HepG2 (cell line): Measurements from ENCODE around the gene ATP9B. TPM values are rescaled to one million over a fixed set of nuclear protein-coding genes. Genes with fewer than 3 reads are reported as not detected.

ENCODE experiments used
- ATAC-seq: fragments of 200-7000 bp; cut with Tn5 transposase; 3 replicates; pipeline ENCODE4 v1.9.1; 2020; ENCODE audit warnings: mild to moderate bottlenecking, moderate library complexity
- BruUV-seq: library from RNA; stranded (reverse); fragments of 400-500 nt; replicated peaks from 2 replicates; lab custom pipeline; 2021; lab: Mats Ljungman, UMichigan
- CTCF ChIA-PET: fragments of 300-600 bp; formaldehyde crosslinking; extraction: SDS; loops from one replicate; lab custom pipeline; 2021; ENCODE audit warnings: low total read pairs, inconsistent platforms, low intra/inter-chr PET ratio; lab: Yijun Ruan, JAX
- POLR2A ChIA-PET: fragments of 350-600 bp; sonication (Branson Sonifier 250); formaldehyde crosslinking; loops from one replicate; lab custom pipeline; 2020; ENCODE audit warnings: antibody characterized with exemption, inconsistent platforms; lab: Yijun Ruan, JAX
- DNase-seq: peaks from one replicate; pipeline ENCODE4 v3.0.0-alpha.2; 2015; ENCODE audit warnings: low spot score
- FAIRE-seq: peaks from 3 replicates; lab custom pipeline; 2011; peaks lifted over from hg19 to GRCh38; lab: Jason Lieb, UNC
- H2AFZ ChIP-seq: one replicate; pipeline ENCODE4 v1.6.1; 2011; ENCODE audit warnings: low read length, inconsistent platforms
- H3K27ac ChIP-seq: fragments of 300-600 bp; 3 replicates; pipeline ENCODE4 v1.8.0; 2011; ENCODE audit warnings: mixed run types, mild to moderate bottlenecking, mixed read lengths, low read length, inconsistent platforms; ENCODE audit not compliant: insufficient read depth; ENCODE audit errors: extremely low read length
- H3K27me3 ChIP-seq, 2 experiments: fragments of 200-600 bp in 1 of 2; 2 replicates in 1 of 2; 3 replicates in 1 of 2; pipeline versions ENCODE4 v1.6.0 to v1.8.0; 2011; ENCODE audit warnings: low read length in 2 of 2, mild to moderate bottlenecking in 2 of 2, moderate library complexity in 2 of 2, inconsistent platforms in 1 of 2; ENCODE audit not compliant: insufficient read depth in 2 of 2, control insufficient read depth in 1 of 2
- H3K36me3 ChIP-seq, 2 experiments: fragments of 200-600 bp in 1 of 2; replicated peaks in 1 of 2; 2 replicates in 1 of 2; 3 replicates in 1 of 2; pipeline versions ENCODE4 v1.5.1 to v1.8.0; 2011; ENCODE audit warnings: low read length in 2 of 2, inconsistent platforms in 1 of 2; ENCODE audit not compliant: insufficient read depth in 2 of 2, control insufficient read depth in 1 of 2
- H3K4me1 ChIP-seq: 2 replicates; pipeline ENCODE4 v1.5.1; 2012; ENCODE audit warnings: low read length, inconsistent platforms; ENCODE audit not compliant: insufficient read depth
- H3K4me2 ChIP-seq: 2 replicates; pipeline ENCODE4 v1.6.0; 2011; ENCODE audit warnings: low read depth, low read length, inconsistent platforms
- H3K4me3 ChIP-seq, 3 experiments: fragments of 200-600 bp in 1 of 3; sonication (generic), shearing (Covaris generic) in 1 of 3; replicated peaks in 1 of 3; 2 replicates each; pipeline ENCODE4 v1.5.1; 2011 to 2016; ENCODE audit warnings: low read length in 3 of 3, inconsistent platforms in 2 of 3, low read depth in 2 of 3, mild to moderate bottlenecking in 2 of 3, control low read depth in 1 of 3, mixed read lengths in 1 of 3; ENCODE audit not compliant: insufficient read depth in 1 of 3
- H3K79me2 ChIP-seq: one replicate; pipeline ENCODE4 v1.6.1; 2011; ENCODE audit warnings: low read length, inconsistent platforms; ENCODE audit not compliant: insufficient read depth
- H3K9ac ChIP-seq: 2 replicates; pipeline ENCODE4 v1.6.0; 2011; ENCODE audit warnings: mild to moderate bottlenecking, low read depth, low read length, inconsistent platforms; ENCODE audit not compliant: insufficient read depth
- H3K9me3 ChIP-seq: 2 replicates; pipeline ENCODE4 v1.5.1; 2012; ENCODE audit warnings: mild to moderate bottlenecking, low read length
- H4K20me1 ChIP-seq: 2 replicates; pipeline ENCODE4 v1.6.0; 2011; ENCODE audit warnings: inconsistent platforms, mild to moderate bottlenecking, low read length, moderate library complexity; ENCODE audit not compliant: insufficient read depth
- BRD4 ChIP-seq: sonication (generic); formaldehyde crosslinking; IDR thresholded peaks from 2 replicates; pipeline ENCODE4 v1.4.0; 2020; ENCODE audit warnings: missing genetic modification reagents
- CSRNP1 ChIP-seq: sonication (generic); formaldehyde crosslinking; IDR thresholded peaks from 2 replicates; pipeline ENCODE4 v1.8.1; 2023; ENCODE audit warnings: mild to moderate bottlenecking, missing genetic modification reagents
- DMTF1 ChIP-seq: sonication (generic); formaldehyde crosslinking; IDR thresholded peaks from 2 replicates; pipeline ENCODE4 v1.4.0; 2020; ENCODE audit warnings: mild to moderate bottlenecking, missing genetic modification reagents
- HHEX ChIP-seq: IDR thresholded peaks from 2 replicates; pipeline ENCODE4 v1.6.1; 2016; ENCODE audit warnings: control low read depth
- HMGXB4 ChIP-seq, 2 experiments: sonication (generic) in 1 of 2; formaldehyde crosslinking in 1 of 2; IDR thresholded peaks; 2 replicates each; pipeline versions ENCODE4 v1.4.0 to v1.6.1; 2018 to 2020; ENCODE audit warnings: missing genetic modification reagents in 2 of 2, borderline replicate concordance in 1 of 2, low read depth in 1 of 2, mild to moderate bottlenecking in 1 of 2, missing biosample characterization in 1 of 2
- JARID2 ChIP-seq: sonication (generic); formaldehyde crosslinking; IDR thresholded peaks from 2 replicates; pipeline ENCODE4 v1.8.1; 2023; ENCODE audit warnings: missing genetic modification reagents, inconsistent platforms; ENCODE audit not compliant: insufficient replicate concordance
- KDM5B ChIP-seq: sonication (generic); formaldehyde crosslinking; IDR thresholded peaks from 2 replicates; pipeline ENCODE4 v1.4.0; 2020; ENCODE audit warnings: missing genetic modification reagents, mild to moderate bottlenecking, borderline replicate concordance
- MED1 ChIP-seq: sonication (generic); formaldehyde crosslinking; IDR thresholded peaks from 2 replicates; pipeline ENCODE4 v1.4.0; 2020; ENCODE audit warnings: missing genetic modification reagents
- PLRG1 ChIP-seq: fragments of 450-650 bp; conservative IDR thresholded peaks from 2 replicates; pipeline ENCODE4 v1.6.1; 2016
- PPARG ChIP-seq: conservative IDR thresholded peaks from 2 replicates; pipeline ENCODE4 v1.6.1; 2016; ENCODE audit warnings: missing biosample characterization, missing genetic modification reagents
- REL ChIP-seq: sonication (generic); formaldehyde crosslinking; conservative IDR thresholded peaks from 2 replicates; pipeline ENCODE4 v1.8.0; 2022; ENCODE audit warnings: mild to moderate bottlenecking, missing genetic modification reagents, moderate library complexity
- SNAI1 ChIP-seq: sonication (generic); formaldehyde crosslinking; IDR thresholded peaks from 2 replicates; pipeline ENCODE4 v1.5.0; 2020; ENCODE audit warnings: mild to moderate bottlenecking, missing genetic modification reagents, borderline replicate concordance
- ZFP36 ChIP-seq: fragments of 150-350 bp; IDR thresholded peaks from 2 replicates; pipeline ENCODE4 v1.6.1; 2018; ENCODE audit warnings: borderline replicate concordance, low read length, low read depth; ENCODE audit not compliant: partially characterized antibody
- ZNF138 ChIP-seq: sonication (generic); formaldehyde crosslinking; IDR thresholded peaks from 2 replicates; pipeline ENCODE4 v1.5.0; 2020; ENCODE audit warnings: mild to moderate bottlenecking, low read depth, missing genetic modification reagents
- ZNF451 ChIP-seq: sonication (generic); formaldehyde crosslinking; IDR thresholded peaks from 2 replicates; pipeline ENCODE4 v1.5.0; 2020; ENCODE audit warnings: mild to moderate bottlenecking, missing genetic modification reagents
- ZNF513 ChIP-seq: sonication (generic); formaldehyde crosslinking; conservative IDR thresholded peaks from 2 replicates; pipeline ENCODE4 v1.5.0; 2020; ENCODE audit warnings: missing genetic modification reagents
- WGBS: methylation state at CpG from one replicate; pipeline ENCODE4 v1.1.6; 2017; ENCODE audit warnings: low lambda C conversion rate; 5-methylcytosine and 5-hydroxymethylcytosine counted together
- in situ Hi-C: cut with HindIII; loops from 2 replicates; pipeline ENCODE4 v1.10.0; 2017; ENCODE audit warnings: low pct_unique_long_range_greater_than_20kb; ENCODE audit not compliant: extremely low pct_ligation_motif_present
- intact Hi-C: fragments of 100-400 bp; cut with micrococcal nuclease; formaldehyde crosslinking; loops from one replicate; pipeline ENCODE4 v1.10.0; 2022; ENCODE audit not compliant: unreplicated experiment
- polyA plus RNA-seq, 8 experiments: library from polyadenylated mRNA; depleted of rRNA in 3 of 8; stranded (reverse) in 7 of 8; unstranded in 1 of 8; fragments of >200 nt; fragmentation: Illumina TruSeq in 4 of 8; extraction: Trizol in 4 of 8; gene quantifications; 2 replicates each; pipeline versions ENCODE4 v1.2.1 to v1.2.3, GENCODE V29; 2011 to 2016; ENCODE audit warnings: low read depth in 4 of 8, missing spikeins in 1 of 8, mixed read lengths in 1 of 8; ENCODE audit not compliant: insufficient read depth in 1 of 8
- total RNA-seq, 5 experiments: library from RNA; depleted of rRNA; stranded (reverse); fragments of >200 nt; fragmentation: Illumina TruSeq; extraction: Trizol; gene quantifications; 2 replicates each; pipeline ENCODE4 v1.2.3, GENCODE V29; 2016; ENCODE audit warnings: low read depth in 1 of 5

Gene ATP9B
- total and polyA plus RNA-seq, 2 of the 13 experiments (the other 11 are each of a cell fraction or from before 2014, with no cell fraction given), result 10.8 to 11.3 TPM

GRCh38 chr18:79405019-79405780, 336.0 kb downstream of the ATP9B start:
- FAIRE-seq (no peak), ATAC-seq (no peak), DNase-seq (no peak)
- ChIA-PET POLR2A (no interaction called here), CTCF (no interaction called here)
- 0 out of 2 replicates have a peak, but pooled peaks cover 6% of the 10 kb centered on the region for H3K4me1 ChIP-seq
- H3K27me3 ChIP-seq, result peaks cover 14 to 57% of the 10 kb centered on the region in 2 experiments
- intact Hi-C loops, result no loop called here
- no peaks in the 10 kb centered on the region for H3K79me2 ChIP-seq
- in situ Hi-C loops, result no loop called here
- no peaks in the 10 kb centered on the region for H3K36me3 ChIP-seq
- 39% methylated on average over 14 of the region's 23 CpGs for WGBS
- H2AFZ ChIP-seq, result no peak overlapping the region
- no peaks in the 10 kb centered on the region for H3K9me3 ChIP-seq
- no peak overlapping the region; a peak in 1 of 6 replicates for H3K4me3 ChIP-seq
- no peak overlapping the region for H3K27ac ChIP-seq
- peak overlapping the region; percentile 29; the same call in 1 of the 2 replicates for H3K4me2 ChIP-seq
- BruUV-seq, result no TSS peak
- H3K9ac ChIP-seq, result no peak overlapping the region
- H4K20me1 ChIP-seq, result no peaks in the 10 kb centered on the region; the same call in 1 of the 2 replicates
- TF ChIP-seq ZNF451 (CRISPR knock-in tag) (no peak), REL (no peak), BRD4 (CRISPR knock-in tag) (no peak), DMTF1 (CRISPR knock-in tag) (no peak), ZNF513 (CRISPR knock-in tag) (no peak), SNAI1 (no peak), JARID2 (CRISPR knock-in tag) (no peak), ZFP36 (no peak), ZNF138 (no peak), HMGXB4 (CRISPR knock-in tag; IDR thresholded peaks at IDR 0.05; ENCODE audit: borderline replicate concordance in 1 of 2, low read depth in 1 of 2) (no peak), PPARG (CRISPR knock-in tag) (no peak), PLRG1 (no peak), KDM5B (CRISPR knock-in tag) (no peak), CSRNP1 (CRISPR knock-in tag) (no peak), MED1 (no peak), HHEX (CRISPR knock-in tag) (no peak)
